NCI-H510A (cell line): ENCODE data around the gene CFL1.

Experiments used
- DNase-seq: peaks from one replicate; lab custom pipeline; 2025; lab: John Stamatoyannopoulos, UW

The CFL1 gene

GRCh38 chr11:65869643-65870306, 11.8 kb upstream of the CFL1 start:
- no peak for DNase-seq

- no peak for DNase-seq
Measured at GRCh38 chr11:65868907-65869306, 10.9 kb upstream of the CFL1 start.

- no peak for DNase-seq
Measured at GRCh38 chr11:65868076-65868667, 10.2 kb upstream of the CFL1 start.

DNA sequence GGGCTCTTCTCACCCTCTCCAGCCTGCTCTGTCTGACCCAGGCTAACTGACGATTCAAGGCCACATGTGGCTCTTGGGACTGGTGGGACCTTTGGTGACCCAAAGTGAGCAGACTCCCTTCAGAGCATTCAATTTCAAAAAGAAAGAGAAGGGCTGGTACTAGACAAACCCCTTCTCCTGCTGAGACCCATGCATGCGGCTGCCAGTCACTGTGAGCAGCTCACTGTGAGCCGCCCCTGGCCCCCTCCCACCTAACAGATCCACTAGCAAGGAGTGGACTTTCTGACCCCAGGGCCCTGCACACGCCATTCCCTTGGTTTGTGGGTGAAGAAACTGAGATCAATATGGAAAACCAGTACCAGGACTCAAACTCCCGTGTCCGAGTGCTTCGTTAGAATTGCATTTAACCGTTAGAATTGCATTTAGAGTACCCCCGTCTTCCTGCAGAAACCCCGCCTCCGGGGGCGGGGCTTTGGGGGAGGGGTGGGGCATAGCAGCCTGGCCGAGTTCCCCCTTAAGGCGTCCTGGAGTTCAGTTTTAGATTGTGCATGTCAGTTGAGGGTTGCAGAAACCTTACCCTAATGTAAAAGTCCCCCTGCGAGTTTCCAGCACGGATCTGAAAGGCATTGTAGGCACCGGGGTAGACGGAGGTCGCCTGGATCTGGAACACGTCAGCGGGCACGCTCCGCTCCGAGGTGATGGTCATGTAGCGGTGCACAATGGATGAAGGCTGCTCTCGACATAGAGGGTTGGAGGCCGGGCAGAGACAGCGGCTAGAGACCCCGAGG, 9.5 kb upstream of the CFL1 start:
- no peak for DNase-seq

GRCh38 chr11:65866509-65867283, 8.7 kb upstream of the CFL1 start:
- DNase-seq = no peak

- DNase-seq = no peak
Measured at GRCh38 chr11:65865550-65866172, 7.7 kb upstream of the CFL1 start.

DNA sequence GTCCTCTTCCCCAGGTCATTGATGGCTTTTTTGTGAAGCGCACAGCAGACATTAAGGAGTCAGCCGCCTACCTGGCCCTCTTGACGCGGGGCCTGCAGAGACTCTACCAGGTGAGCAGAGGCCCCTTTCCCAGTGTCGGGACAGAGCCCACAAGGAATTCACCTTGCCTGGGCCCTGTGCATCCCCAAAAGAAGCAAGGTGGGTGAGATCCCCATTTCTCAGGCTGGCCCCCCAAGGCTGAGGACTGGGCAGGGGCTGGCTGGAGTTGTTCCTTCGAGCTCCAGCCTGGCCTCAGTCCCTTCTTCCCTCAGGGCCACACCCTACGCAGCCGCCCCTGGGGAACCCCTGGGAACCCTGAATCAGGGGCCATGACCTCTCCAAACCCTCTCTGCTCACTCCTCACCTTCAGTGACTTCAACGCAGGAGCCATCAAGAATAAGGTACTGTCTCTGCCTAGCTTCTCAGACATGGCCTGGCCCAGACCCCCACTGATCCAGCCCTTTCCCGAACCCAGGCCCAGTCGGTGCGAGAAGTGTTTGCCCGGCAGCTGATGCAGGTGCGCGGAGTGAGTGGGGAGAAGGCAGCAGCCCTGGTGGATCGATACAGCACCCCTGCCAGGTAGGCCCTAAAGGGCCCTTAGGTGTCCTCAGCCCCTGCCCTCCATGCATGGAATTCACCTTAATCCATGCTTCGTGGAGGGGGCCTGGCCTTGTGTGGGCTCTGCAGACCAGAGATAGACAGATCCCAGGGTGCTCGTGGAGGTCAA, 6.9 kb upstream of the CFL1 start:
- no peak for DNase-seq

DNA sequence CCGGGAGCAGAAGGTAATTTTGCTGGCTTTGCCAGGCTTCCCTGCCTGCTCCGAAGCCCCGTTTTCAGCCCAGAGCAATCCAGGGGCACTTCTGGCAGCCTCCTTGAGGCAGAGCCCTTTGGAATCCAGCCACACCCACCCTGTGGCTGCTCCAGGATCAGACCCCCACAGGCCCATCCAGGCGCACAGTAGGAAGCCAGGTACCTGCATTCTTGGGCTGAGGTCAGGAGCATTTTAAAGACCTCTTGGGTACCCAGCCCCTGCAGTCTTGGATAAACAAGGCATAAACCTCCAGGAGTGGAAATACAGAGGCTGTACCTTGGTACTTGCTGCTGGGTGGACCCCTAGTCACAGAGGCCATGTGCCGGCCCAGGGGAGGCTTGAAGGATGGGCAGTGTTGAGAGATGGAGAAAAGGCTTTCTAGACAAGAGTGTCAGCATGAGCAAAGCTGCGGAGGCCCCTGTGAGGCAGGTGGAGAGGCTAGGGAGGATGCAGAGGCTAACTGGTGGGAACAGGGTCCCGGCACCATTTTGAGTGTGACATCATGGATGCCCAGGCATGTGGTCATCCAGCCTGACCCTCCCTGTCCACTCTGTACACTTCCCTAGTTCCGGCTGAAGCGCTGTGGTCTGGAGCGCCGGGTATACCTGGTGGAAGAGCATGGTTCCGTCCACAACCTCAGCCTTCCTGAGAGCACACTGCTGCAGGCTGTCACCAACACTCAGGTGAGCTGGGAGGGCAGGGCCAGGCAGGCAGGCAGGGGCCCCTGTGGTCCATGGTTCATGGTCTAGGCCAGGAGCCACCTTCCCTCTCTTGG, 6.1 kb upstream of the CFL1 start:
- DNase-seq = no peak

- no peak for DNase-seq
Measured at GRCh38 chr11:65862941-65863888, 5.2 kb upstream of the CFL1 start.

DNA sequence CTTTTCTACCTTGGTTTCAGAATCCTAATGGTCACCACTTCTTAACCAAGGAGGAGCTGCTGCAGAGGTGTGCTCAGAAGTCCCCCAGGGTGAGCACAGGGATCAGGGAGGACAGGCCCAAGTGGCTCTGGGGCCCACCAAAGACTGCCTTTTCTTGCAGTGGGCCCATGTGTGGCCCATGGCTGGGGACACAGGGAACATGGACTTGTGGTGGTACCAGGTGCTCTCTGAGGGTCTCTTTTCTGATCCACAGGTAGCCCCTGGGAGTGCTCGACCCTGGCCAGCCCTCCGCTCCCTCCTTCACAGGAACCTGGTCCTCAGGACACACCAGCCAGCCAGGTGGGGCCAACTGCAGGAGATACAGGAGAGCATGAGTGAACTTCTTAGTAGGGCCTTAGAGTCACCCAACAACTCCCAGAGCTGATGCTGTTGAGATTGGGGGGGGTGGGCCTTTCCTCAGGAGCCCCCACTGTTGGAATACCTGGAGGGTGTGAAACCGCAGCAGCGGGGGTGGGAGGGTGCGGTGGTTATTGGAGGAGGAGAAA, 4.3 kb upstream of the CFL1 start:
- DNase-seq = no peak

DNA sequence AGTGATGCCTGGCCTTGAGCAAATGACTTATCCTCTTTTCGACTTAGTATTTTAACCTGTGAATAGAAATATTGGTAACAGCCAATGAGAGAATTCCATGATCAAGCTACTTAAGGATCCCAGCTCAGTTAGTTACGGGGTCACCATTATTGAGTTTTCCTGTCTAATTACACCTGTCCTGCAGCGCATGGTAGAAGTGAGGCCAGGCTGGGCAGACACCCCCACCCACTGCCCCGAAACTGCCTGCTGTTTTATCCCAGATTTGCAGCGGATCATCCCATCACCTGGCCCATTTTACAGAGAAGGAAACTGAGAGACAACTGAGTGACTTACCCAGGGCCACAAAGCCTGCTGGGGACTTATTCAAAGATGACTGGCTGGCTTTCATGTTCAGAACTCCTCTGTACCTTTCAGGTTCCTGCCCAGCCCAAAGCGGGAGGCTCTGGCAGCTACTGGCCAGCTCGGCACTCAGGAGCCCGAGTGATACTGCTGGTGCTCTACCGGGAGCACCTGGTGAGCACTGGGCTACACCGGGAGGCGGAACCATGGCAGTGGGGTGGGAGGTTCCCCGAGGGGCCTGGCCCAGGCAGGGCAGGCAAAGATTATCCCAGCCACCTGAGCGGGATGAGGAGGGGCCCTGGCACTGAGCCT, 3.7 kb upstream of the CFL1 start:
- no peak for DNase-seq

DNA sequence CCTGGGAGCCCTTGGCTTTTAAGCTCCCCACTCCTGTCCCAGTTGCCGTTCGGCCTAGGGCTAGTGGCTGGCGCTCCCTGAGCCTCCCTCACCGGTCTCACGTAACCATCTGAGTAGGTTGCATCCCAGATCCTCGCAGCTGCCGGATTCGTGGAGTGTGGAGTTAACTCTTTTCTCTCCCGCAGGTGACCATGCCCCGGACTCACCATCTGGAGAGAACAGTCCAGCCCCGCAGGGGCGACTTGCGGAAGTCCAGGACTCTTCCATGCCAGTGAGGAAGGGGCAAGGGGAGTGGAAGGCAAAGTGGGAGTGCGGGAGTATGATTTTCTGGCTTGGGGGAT, 3.2 kb upstream of the CFL1 start:
- DNase-seq = no peak

GRCh38 chr11:65860278-65861164, 2.5 kb upstream of the CFL1 start, which contains the start of gene MUS81:
TSS of gene MUS81 (plus strand) at chr11:65860433. CDS start at chr11:65860754, 321 bp downstream.
- DNase-seq = peak; percentile 93

DNA sequence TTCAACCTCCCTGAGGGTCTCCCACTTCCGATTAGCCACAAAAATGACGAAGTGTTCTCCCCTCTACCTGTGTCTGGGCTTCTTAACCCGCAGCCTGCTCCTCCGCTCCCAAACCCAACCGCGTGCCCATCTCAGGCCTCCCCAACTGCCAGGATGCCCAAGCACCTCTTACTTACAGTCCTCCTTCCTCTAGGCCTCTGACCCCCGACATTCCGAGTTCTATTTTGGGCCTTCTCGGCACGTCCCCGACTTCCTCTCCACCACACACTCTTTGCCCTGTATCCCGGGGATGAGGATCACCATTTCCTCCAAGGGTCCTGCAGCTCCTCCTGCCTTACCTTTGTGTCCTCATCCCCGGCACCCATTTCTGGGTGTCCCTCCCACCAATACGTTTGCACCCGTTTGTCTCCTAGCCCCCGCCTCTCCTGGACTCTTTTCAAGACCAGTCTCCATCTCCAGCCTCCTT, 1.9 kb upstream of the CFL1 start:
- no peak for DNase-seq

DNA sequence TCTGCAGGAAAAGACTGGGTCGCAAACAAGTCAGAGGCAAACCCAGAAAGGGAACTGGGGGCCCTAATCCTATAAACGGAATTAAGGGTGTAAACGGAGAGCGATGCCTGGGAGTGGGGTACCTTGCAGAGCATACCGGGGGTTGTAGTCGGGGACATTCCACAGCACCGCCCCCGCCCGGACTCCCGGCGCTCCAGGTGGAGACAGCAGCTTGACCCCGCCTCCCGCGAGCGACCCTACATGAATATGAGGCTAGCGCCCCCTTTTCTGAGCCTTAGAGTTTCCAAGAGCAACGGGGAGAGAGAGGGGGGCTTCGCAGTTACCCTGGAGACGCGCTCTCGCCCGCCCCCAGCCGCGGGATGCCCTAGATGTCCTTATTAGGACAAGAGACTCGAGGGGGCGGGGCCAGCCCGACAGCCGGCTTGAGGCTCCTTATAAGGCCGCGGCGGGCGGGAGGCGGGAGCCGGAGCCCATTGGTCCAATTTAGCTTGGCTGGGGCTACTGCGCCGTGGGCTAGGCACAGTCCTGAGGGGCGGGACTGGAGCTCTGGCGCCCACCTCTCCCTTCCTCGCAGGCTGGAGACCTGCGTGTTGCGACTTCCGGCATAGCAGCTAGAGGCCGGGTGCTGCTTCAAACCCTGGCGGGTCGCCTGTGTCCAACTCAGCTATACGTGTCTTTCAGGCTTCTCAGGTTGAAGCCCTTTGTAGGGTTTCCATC, 1.3 kb upstream of the CFL1 start:
- DNase-seq = peak; percentile 99

GRCh38 chr11:65858681-65859087, 704 bp upstream of the CFL1 start:
- no peak for DNase-seq

DNA sequence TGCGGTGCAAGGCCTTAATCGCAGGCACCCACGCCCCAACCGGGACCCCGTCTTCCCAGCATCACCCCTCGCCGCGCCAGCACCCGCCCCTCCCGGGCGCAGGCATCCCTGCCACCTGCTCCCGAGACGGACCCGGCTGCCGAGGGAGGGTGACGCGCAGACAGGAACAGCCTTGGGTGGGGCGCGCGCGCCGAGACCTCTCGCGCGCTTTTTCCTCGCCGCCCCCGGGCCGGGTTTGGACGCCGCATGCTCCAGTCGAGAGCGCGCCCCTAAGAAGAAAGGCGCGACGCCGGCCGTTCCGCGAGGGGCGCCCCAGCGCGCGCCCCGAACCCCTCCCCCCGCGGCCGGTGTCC, 504 bp downstream of the CFL1 start:
- no peak for DNase-seq
